ENCODE results near the gene DRICH1.

DNA sequence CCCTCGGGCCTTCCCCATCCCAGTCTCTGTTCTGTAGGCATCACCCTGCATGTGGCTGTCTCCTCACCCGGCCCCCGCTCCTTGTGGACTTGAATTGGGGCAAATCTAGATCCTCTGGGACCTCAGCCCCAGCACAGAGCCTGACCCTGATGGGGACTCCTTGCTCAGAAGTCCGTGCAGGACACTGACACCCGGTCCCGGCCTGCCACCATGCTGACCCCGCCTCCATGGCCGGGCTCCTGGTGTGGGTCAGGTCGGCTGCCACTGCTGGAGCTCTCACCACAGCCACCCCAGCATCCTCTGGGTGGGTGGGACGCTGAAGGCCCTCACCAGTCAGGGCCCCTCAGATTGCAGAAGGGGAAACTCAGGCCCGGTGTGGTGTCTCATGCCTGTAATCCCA lies 53.8 kb downstream of the DRICH1 start:
- TF ChIP-seq, protein P1, sequence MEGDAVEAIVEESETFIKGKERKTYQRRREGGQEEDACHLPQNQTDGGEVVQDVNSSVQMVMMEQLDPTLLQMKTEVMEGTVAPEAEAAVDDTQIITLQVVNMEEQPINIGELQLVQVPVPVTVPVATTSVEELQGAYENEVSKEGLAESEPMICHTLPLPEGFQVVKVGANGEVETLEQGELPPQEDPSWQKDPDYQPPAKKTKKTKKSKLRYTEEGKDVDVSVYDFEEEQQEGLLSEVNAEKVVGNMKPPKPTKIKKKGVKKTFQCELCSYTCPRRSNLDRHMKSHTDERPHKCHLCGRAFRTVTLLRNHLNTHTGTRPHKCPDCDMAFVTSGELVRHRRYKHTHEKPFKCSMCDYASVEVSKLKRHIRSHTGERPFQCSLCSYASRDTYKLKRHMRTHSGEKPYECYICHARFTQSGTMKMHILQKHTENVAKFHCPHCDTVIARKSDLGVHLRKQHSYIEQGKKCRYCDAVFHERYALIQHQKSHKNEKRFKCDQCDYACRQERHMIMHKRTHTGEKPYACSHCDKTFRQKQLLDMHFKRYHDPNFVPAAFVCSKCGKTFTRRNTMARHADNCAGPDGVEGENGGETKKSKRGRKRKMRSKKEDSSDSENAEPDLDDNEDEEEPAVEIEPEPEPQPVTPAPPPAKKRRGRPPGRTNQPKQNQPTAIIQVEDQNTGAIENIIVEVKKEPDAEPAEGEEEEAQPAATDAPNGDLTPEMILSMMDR (IDR thresholded peaks at IDR 0.05; ENCODE audit: insufficient read depth, low read length, poor library complexity, severe bottlenecking), result no peak
- TF ChIP-seq EZH2phosphoT487 (conservative IDR thresholded peaks at IDR 0.05; ENCODE audit: low read length), result no peak
